ENCODE results near the gene KDF1.

DNA sequence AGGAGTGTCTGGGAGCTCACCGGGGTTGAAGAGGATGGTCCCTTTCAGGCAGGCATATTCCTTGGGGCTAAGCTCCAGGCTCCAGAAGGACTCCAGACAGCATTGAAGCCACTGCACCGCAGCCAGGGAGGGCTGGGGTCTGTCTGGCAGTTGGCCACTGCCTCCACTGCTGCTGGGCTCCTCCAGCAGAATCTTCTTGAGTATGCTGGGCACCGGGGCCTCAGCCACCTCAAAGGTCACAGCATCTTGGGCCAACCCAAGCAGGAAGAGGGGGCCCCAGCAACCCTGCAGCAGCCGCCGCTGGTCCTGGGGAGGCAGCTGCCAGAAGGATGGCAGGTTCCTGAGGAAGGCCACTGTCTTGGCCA, 46.9 kb downstream of the KDF1 start:
- TF ChIP-seq, protein P1, sequence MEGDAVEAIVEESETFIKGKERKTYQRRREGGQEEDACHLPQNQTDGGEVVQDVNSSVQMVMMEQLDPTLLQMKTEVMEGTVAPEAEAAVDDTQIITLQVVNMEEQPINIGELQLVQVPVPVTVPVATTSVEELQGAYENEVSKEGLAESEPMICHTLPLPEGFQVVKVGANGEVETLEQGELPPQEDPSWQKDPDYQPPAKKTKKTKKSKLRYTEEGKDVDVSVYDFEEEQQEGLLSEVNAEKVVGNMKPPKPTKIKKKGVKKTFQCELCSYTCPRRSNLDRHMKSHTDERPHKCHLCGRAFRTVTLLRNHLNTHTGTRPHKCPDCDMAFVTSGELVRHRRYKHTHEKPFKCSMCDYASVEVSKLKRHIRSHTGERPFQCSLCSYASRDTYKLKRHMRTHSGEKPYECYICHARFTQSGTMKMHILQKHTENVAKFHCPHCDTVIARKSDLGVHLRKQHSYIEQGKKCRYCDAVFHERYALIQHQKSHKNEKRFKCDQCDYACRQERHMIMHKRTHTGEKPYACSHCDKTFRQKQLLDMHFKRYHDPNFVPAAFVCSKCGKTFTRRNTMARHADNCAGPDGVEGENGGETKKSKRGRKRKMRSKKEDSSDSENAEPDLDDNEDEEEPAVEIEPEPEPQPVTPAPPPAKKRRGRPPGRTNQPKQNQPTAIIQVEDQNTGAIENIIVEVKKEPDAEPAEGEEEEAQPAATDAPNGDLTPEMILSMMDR (IDR thresholded peaks at IDR 0.05; ENCODE audit: low read length) = no peak
- no peak for TF ChIP-seq EZH2 (IDR thresholded peaks at IDR 0.05; ENCODE audit: borderline replicate concordance, low read length)
